ENCODE measurements around the gene NCOR2.

NCOR2 gene

GRCh38 chr12:124557518-124558223 lies 9.7 kb downstream of the NCOR2 start:
- DNase-seq, result no peak

- no peak for DNase-seq
These were observed 10.4 kb downstream of the NCOR2 start for GRCh38 chr12:124556896-124557501.

- no peak for DNase-seq
These were observed 11.3 kb downstream of the NCOR2 start for GRCh38 chr12:124556074-124556466.

- no peak for DNase-seq
These were observed 12.0 kb downstream of the NCOR2 start for GRCh38 chr12:124555168-124556073.

- DNase-seq, result no peak
These were observed 12.9 kb downstream of the NCOR2 start for GRCh38 chr12:124554429-124555029.

GRCh38 chr12:124553862-124554428 lies 13.5 kb downstream of the NCOR2 start:
- DNase-seq, result no peak

GRCh38 chr12:124551268-124552144 lies 15.9 kb downstream of the NCOR2 start:
- DNase-seq, result peak; percentile 72

- no peak for DNase-seq
These were observed 17.0 kb downstream of the NCOR2 start for GRCh38 chr12:124550123-124551089.

GRCh38 chr12:124549629-124550028 lies 17.8 kb downstream of the NCOR2 start:
- no peak for DNase-seq

- no peak for DNase-seq
These were observed 18.5 kb downstream of the NCOR2 start for GRCh38 chr12:124548854-124549378.

GRCh38 chr12:124547626-124548025 lies 19.8 kb downstream of the NCOR2 start:
- DNase-seq, result no peak

GRCh38 chr12:124545508-124546418 lies 21.6 kb downstream of the NCOR2 start:
- DNase-seq, result no peak

- no peak for DNase-seq
These were observed 22.4 kb downstream of the NCOR2 start for GRCh38 chr12:124544983-124545382.

- DNase-seq, result no peak
These were observed 23.0 kb downstream of the NCOR2 start for GRCh38 chr12:124544311-124544970.

GRCh38 chr12:124543590-124544310 lies 23.7 kb downstream of the NCOR2 start:
- peak; percentile 18 for DNase-seq

GRCh38 chr12:124543052-124543589 lies 24.3 kb downstream of the NCOR2 start:
- no peak for DNase-seq
